ENCODE measurements around the gene CACNA1G. TPM values are rescaled to one million over a fixed set of nuclear protein-coding genes. Genes with fewer than 3 reads are reported as not detected.

Gene CACNA1G
- total RNA-seq, 1 donor = under 0.01 TPM

- no peak for TF ChIP-seq CTCF (IDR thresholded peaks at IDR 0.05; ENCODE audit: extremely low read depth, low read depth, low read length)
- no peaks in the 10 kb centered on the region for H3K36me3 ChIP-seq (ENCODE audit: insufficient read depth, low read length)
- H3K27me3 ChIP-seq (ENCODE audit: insufficient read depth, low read length) = no peaks in the 10 kb centered on the region
- H2AFZ ChIP-seq (ENCODE audit: low read length) = no peak overlapping the region
- no peak overlapping the region for H3K4me3 ChIP-seq (ENCODE audit: insufficient read depth, low read length)
- H3K79me2 ChIP-seq (ENCODE audit: insufficient read depth, low read length) = no peaks in the 10 kb centered on the region
- no peaks in the 10 kb centered on the region for H4K20me1 ChIP-seq (ENCODE audit: insufficient read depth, low read length)
- DNase-seq (ENCODE audit: insufficient read length, low spot score, missing footprints) = peak; percentile 37
- H3K27ac ChIP-seq (ENCODE audit: low read depth, low read length) = no peak overlapping the region
- peaks cover 12% of the 10 kb centered on the region for H3K4me1 ChIP-seq (ENCODE audit: insufficient read depth, low read length)
- no peak overlapping the region for H3K4me2 ChIP-seq (ENCODE audit: insufficient read depth, low read length)
- H3K9me3 ChIP-seq (ENCODE audit: low read depth, low read length) = no peaks in the 10 kb centered on the region
These were observed 66.7 kb downstream of the CACNA1G start for GRCh38 chr17:50627036-50627781.

DNA sequence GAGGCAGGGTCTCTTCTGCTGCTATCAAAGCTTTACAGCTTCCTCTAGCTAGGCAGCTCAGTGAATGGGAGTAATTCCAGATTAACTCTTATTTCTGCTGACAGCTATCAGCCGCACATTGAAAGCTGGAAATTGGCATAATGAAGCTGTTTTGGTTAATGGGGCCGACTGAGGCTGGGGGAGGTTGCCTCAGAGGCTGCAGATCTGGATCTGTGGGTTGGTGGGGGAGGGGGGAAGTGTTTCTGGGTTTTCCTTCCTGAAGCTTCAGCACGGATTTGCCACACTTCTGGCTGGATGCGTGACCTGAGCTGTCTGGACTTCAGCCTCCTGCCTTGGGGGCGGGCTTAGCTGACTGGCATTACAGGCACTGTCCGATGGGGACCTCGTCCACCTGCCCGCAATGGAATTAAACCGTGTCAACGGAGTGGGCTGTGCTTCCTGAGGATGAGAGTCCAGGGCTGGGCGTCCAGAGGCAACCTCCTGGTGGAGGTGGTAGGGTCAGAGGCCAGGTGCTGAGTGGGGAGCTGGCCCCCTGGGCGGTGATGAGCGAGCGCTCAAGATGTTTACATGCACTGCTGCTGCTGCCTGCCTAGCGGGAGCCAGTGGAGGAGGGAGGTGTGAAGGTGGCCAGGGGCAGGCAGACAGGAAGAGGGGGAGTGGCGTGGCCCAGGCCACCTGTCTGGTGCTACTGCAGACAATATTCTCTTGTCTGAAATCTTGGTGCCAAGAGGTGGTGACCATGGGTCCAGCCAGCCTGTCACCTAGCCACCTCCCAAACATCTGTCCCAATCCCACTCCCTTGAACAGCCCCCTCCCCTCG, 67.5 kb downstream of the CACNA1G start:
- Histone ChIP-seq H3K4me3 (ENCODE audit: insufficient read depth, low read length) (no peak overlapping the region), H3K4me2 (ENCODE audit: insufficient read depth, low read length) (no peak overlapping the region), H2AFZ (ENCODE audit: low read length) (no peak overlapping the region), H3K27ac (ENCODE audit: low read depth, low read length) (no peak overlapping the region), H4K20me1 (ENCODE audit: insufficient read depth, low read length) (no peaks in the 10 kb centered on the region), H3K36me3 (ENCODE audit: insufficient read depth, low read length) (no peaks in the 10 kb centered on the region), H3K27me3 (ENCODE audit: insufficient read depth, low read length) (no peaks in the 10 kb centered on the region), H3K79me2 (ENCODE audit: insufficient read depth, low read length) (no peaks in the 10 kb centered on the region), H3K9me3 (ENCODE audit: low read depth, low read length) (no peaks in the 10 kb centered on the region), H3K4me1 (ENCODE audit: insufficient read depth, low read length) (peaks cover 13% of the 10 kb centered on the region)
- DNase-seq (ENCODE audit: insufficient read length, low spot score, missing footprints) = peak; percentile 77
- no peak for TF ChIP-seq CTCF (IDR thresholded peaks at IDR 0.05; ENCODE audit: extremely low read depth, low read depth, low read length)

GRCh38 chr17:50629902-50630301, 69.4 kb downstream of the CACNA1G start:
- no peak overlapping the region for H2AFZ ChIP-seq (ENCODE audit: low read length)
- peaks cover 18% of the 10 kb centered on the region for H3K4me1 ChIP-seq (ENCODE audit: insufficient read depth, low read length)
- no peaks in the 10 kb centered on the region for H4K20me1 ChIP-seq (ENCODE audit: insufficient read depth, low read length)
- H3K27ac ChIP-seq (ENCODE audit: low read depth, low read length) = no peak overlapping the region
- no peak overlapping the region for H3K4me3 ChIP-seq (ENCODE audit: insufficient read depth, low read length)
- TF ChIP-seq CTCF (IDR thresholded peaks at IDR 0.05; ENCODE audit: extremely low read depth, low read depth, low read length) = no peak
- no peak overlapping the region for H3K4me2 ChIP-seq (ENCODE audit: insufficient read depth, low read length)
- DNase-seq (ENCODE audit: insufficient read length, low spot score, missing footprints) = peak; percentile 59
- H3K36me3 ChIP-seq (ENCODE audit: insufficient read depth, low read length) = no peaks in the 10 kb centered on the region
- H3K9me3 ChIP-seq (ENCODE audit: low read depth, low read length) = no peaks in the 10 kb centered on the region
- no peaks in the 10 kb centered on the region for H3K79me2 ChIP-seq (ENCODE audit: insufficient read depth, low read length)
- H3K27me3 ChIP-seq (ENCODE audit: insufficient read depth, low read length) = no peaks in the 10 kb centered on the region
